ENCODE measurements around the gene ANKRD9.

The ANKRD9 gene

DNA sequence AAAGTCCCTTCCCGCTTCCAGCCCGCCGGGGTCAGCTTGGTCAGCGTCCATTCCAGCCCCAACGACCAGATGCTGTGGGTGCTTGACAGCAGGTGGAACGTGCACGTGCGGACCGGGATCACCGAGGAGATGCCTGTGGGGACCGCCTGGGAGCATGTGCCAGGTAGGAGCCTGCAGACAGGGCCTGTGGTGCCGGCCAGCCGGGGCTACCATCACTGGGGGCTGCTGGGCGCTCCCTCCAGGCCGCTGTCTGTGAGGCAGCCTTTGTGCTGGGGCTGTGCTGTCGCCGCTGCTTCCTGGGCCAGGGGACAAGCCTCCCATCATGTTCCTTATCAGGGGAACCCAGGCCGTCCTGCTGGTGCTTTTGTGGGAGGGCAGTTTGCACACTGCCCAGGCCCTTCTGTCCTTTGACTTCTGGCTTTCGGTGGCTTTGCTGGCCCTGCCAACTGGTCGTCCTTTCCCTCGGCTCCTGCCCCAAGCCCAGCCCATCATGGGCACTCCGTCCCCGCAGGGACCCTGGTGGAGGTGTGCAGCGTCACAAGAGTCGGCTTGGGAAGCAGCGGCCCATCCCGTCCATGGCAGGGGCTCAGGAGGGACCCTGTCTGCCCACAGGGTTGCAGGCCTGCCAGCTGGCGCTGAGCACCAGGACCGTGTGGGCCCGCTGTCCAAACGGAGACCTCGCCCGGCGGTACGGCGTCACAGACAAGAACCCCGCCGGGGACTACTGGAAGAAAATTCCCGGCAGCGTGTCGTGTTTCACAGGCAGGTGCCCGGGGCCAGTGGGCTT, 12.4 kb downstream of the ANKRD9 start:
- DNase-seq, result no peak

DNA sequence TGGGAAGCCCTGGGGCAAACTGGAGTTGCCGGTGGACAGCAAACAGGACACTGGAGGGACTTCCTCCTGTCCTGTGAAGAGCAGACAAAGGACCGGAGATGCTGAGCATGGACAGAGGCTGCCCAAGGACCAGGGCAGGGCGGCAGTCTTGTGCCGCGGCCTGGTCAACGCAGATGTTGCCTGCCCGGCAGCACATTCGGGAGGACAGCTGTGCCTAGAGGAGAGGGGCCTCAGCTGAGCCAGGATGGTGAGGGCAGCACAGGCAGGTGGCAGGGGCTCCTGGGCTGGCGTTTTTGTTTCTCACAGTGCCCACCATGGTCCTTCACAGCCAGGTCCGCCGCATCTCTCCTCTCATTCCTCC, 13.3 kb downstream of the ANKRD9 start:
- DNase-seq, result no peak

GRCh38 chr14:102495491-102496330, 13.9 kb downstream of the ANKRD9 start:
- DNase-seq, result no peak

DNA sequence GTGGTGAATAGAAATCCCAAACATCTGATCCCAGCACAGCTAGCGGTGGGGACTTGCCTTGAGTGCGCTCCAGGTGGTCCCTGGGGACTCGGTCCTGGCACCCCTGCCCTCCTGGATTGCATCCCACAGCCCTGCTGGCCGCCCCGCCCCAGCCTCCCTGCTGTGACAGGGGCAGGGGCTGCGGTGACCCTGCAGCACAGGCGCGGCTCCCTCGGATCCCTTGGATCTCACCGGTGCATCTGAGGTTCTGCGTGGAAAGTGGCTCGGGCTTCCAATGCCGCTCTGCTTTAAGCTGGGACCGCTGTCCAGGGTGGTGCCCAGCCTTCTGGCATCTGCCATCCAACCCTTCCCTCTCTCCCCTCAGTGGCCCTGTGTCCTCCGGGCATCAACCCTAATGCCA, 16.0 kb downstream of the ANKRD9 start:
- DNase-seq, result no peak

GRCh38 chr14:102493096-102493495, 16.5 kb downstream of the ANKRD9 start:
- no peak for DNase-seq

- no peak for DNase-seq
Measured at GRCh38 chr14:102492531-102492910, 17.1 kb downstream of the ANKRD9 start.

GRCh38 chr14:102491786-102492530, 17.6 kb downstream of the ANKRD9 start:
- no peak for DNase-seq

- no peak for DNase-seq
Measured at GRCh38 chr14:102491366-102491765, 18.2 kb downstream of the ANKRD9 start.

- DNase-seq, result no peak
Measured at GRCh38 chr14:102490456-102490855, 19.1 kb downstream of the ANKRD9 start.

DNA sequence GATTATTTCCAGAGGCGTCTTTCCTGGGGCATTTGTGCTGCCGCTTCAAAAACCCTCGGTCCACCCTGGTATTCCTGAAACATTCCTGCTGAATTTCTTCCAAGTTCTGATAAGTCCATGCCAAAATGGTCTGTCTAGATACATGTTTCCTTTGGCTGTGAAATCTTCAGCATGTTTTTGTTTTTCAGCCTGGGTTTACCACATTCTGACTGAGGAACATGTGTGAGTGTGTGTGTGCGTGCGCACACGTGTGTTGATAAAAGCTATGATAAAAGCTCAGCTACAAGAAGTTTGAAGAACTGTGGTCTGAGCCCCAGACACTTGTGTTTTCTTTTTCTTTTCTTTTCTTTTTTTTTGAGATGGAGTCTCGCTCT, 22.4 kb downstream of the ANKRD9 start:
- DNase-seq, result no peak

DNA sequence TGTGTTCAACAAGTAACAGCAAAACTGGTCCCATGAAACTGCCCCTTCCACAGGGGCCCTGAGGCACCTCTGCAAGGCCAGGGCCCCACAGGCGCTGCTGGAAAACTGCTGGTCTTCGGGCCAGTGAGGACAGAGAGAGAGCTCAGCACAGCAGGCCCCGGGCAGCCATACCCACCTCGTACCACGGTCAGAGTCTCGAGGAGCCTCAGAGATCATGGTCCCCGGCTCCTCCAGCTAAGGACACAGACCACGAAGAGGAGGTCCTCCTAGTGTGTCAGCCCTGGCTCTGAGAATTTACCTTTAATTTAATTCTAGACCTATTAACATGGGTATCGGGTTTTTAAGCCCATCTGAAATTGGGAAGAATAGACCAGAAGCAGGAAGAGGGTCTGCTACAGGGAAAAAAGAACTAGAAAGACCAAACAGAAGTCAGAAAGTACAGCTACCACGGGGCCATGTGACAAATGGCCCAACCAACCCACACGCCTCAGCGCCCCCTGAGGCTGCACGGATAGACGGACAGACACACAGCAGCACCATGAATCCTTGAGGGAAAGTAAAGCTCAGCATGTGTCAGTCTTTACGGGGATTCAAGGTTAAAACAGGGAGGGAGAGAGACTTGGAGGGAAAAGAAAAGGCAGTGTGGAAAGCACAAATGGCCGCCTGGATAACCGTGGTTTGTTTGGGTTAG, 22.9 kb downstream of the ANKRD9 start:
- DNase-seq, result no peak

GRCh38 chr14:102485693-102486512, 23.7 kb downstream of the ANKRD9 start:
- no peak for DNase-seq

DNA sequence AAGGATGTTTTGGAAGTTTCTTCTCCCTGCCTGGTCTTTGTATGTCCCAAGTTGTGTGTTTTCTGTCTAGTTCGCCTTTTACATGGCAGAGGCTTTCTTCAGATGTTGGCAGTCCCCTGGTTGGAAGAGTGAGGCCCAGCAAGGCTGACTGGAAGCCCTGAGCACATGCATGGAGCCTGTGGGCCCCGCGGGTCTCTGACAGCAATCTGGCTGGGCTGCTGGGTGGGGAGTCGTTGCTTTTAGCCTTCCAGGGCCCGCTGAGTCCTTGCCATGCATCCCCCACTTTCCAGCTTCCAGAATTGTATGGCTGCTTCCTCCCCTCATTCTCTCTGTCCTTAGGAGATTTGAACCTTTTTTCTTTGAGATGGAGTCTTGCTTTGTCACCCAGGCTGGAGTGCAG, 25.3 kb downstream of the ANKRD9 start:
- no peak for DNase-seq

- DNase-seq, result no peak
Measured at GRCh38 chr14:102481791-102482238, 27.8 kb downstream of the ANKRD9 start.

GRCh38 chr14:102481371-102481770, 28.2 kb downstream of the ANKRD9 start:
- no peak for DNase-seq

- DNase-seq, result peak in 1 of 2 donors; percentile 1
Measured at GRCh38 chr14:102479777-102480176, 29.8 kb downstream of the ANKRD9 start.

- no peak for DNase-seq
Measured at GRCh38 chr14:102479107-102479506, 30.5 kb downstream of the ANKRD9 start.

GRCh38 chr14:102474934-102475333, 34.6 kb downstream of the ANKRD9 start:
- DNase-seq, result no peak

DNA sequence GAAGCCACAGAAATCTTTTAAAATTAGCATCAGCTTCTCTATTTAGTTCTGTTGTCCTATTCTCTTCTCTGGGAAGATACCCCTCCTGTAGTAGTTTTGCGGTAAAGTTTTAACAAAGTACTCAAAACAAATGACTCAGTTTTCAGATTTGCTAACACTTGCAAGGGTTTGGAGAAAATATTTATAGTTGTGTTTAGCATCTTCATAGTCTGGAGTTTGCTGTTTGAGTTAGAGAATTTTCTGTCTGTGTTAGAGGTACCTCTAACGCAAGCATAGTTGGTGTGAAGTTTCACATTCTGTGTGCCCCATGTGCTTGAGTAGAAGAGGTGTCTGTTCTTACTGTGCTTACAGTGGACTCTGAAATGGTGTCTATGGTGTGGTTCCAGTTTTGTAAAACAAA, 36.0 kb downstream of the ANKRD9 start:
- no peak for DNase-seq

DNA sequence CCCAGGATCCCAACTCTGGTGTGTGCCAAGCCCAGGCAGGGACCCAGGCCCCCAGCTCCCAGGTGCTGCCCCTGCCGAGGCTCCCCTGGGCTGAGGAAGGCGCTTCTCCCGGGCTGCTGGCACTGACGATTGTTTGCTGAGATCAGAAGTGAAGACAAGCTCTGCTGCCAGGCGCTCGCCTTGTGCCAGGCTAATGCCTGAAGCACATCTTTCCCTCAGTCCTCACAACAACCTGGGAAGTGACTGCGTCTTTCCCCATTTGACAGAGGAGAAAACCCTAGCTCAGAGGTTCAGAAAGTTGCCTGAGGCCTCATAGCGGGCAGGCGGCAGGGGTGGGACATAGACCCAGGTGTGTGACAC, 36.8 kb downstream of the ANKRD9 start:
- no peak for DNase-seq

GRCh38 chr14:102471921-102472790, 37.4 kb downstream of the ANKRD9 start:
- DNase-seq, result no peak
